ENCODE results near the gene ZBTB46. TPM values are rescaled to one million over a fixed set of nuclear protein-coding genes. Genes with fewer than 3 reads are reported as not detected.

ZBTB46 gene
- total RNA-seq, 1 experiment from 2014 or later: 18.9 TPM

DNA sequence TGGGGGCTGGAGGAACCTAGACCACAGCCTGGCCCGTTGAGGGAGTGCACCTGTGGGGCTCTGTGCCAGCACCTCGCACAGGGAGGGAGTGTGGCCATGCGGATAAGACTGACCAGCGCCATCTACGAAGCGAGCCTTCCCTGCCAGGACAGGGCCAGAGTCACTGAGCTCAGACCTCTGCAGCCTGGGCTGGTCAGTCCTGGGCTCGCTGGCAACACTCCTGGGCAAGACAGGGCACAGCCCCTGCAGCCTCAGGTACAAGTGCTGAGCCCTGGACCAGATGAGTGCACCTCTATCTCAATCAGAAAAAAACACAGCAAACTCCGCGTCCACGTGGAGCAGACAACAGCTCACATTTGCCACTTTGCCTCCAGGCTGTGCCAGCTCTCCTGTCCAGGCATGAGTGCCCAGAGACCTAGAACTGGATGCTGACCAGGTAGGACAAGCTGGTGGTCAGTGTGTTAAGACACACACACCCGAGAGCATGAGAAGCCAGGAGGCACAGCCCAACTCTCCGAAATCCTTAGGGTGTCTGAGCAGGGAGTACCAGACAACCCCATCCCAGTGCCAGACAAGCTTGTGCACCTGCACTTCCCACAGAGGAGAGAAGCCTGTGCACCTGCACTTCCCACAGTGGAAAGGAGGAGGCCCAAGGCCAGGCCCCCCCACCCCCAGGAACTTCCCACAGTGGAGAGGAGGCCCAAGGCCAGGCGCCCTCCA, 128.2 kb downstream of the ZBTB46 start:
- no peak for TF ChIP-seq ELF4 (CRISPR knock-in tag; IDR thresholded peaks at IDR 0.05; ENCODE audit: low read depth)
- TF ChIP-seq HMGXB4 (CRISPR knock-in tag; IDR thresholded peaks at IDR 0.05): no peak
- TF ChIP-seq ATF3 (CRISPR knock-in tag; conservative IDR thresholded peaks at IDR 0.05): no peak
- TF ChIP-seq, protein P1, sequence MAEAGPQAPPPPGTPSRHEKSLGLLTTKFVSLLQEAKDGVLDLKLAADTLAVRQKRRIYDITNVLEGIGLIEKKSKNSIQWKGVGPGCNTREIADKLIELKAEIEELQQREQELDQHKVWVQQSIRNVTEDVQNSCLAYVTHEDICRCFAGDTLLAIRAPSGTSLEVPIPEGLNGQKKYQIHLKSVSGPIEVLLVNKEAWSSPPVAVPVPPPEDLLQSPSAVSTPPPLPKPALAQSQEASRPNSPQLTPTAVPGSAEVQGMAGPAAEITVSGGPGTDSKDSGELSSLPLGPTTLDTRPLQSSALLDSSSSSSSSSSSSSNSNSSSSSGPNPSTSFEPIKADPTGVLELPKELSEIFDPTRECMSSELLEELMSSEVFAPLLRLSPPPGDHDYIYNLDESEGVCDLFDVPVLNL (CRISPR knock-in tag; IDR thresholded peaks at IDR 0.05; ENCODE audit: borderline replicate concordance, low read depth): no peak
- no peak for TF ChIP-seq ESRRA (CRISPR knock-in tag; IDR thresholded peaks at IDR 0.05; ENCODE audit: borderline replicate concordance)
- TF ChIP-seq, protein P2, sequence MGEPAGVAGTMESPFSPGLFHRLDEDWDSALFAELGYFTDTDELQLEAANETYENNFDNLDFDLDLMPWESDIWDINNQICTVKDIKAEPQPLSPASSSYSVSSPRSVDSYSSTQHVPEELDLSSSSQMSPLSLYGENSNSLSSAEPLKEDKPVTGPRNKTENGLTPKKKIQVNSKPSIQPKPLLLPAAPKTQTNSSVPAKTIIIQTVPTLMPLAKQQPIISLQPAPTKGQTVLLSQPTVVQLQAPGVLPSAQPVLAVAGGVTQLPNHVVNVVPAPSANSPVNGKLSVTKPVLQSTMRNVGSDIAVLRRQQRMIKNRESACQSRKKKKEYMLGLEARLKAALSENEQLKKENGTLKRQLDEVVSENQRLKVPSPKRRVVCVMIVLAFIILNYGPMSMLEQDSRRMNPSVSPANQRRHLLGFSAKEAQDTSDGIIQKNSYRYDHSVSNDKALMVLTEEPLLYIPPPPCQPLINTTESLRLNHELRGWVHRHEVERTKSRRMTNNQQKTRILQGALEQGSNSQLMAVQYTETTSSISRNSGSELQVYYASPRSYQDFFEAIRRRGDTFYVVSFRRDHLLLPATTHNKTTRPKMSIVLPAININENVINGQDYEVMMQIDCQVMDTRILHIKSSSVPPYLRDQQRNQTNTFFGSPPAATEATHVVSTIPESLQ (CRISPR knock-in tag; IDR thresholded peaks at IDR 0.05): no peak
- TF ChIP-seq NR2C2 (CRISPR knock-in tag; IDR thresholded peaks at IDR 0.05): no peak
- TF ChIP-seq TEAD4 (CRISPR knock-in tag; IDR thresholded peaks at IDR 0.05): no peak
- TF ChIP-seq EMX1 (CRISPR knock-in tag; IDR thresholded peaks at IDR 0.05): no peak
- TF ChIP-seq ZNF219 (CRISPR knock-in tag; IDR thresholded peaks at IDR 0.05; ENCODE audit: borderline replicate concordance): no peak
- no peak for TF ChIP-seq IRF2 (CRISPR knock-in tag; IDR thresholded peaks at IDR 0.05; ENCODE audit: borderline replicate concordance, low read depth)
- TF ChIP-seq CREM (CRISPR knock-in tag; IDR thresholded peaks at IDR 0.05): no peak
- TF ChIP-seq ZNF263 (CRISPR knock-in tag; IDR thresholded peaks at IDR 0.05; ENCODE audit: low read depth): no peak
- no peak for TF ChIP-seq ZBTB21 (CRISPR knock-in tag; IDR thresholded peaks at IDR 0.05; ENCODE audit: borderline replicate concordance)
- TF ChIP-seq SOX15 (CRISPR knock-in tag; IDR thresholded peaks at IDR 0.05): no peak
- H3K4me1 Mint-ChIP-seq: peaks cover 5% of the 10 kb centered on the region
- CTCF ChIA-PET: interaction anchor here (1.4 to 2.0 kb wide), 2 partner anchors 36 to 73 kb away, joined by 3 to 5 read pairs; no protein-coding TSS in a partner anchor

DNA sequence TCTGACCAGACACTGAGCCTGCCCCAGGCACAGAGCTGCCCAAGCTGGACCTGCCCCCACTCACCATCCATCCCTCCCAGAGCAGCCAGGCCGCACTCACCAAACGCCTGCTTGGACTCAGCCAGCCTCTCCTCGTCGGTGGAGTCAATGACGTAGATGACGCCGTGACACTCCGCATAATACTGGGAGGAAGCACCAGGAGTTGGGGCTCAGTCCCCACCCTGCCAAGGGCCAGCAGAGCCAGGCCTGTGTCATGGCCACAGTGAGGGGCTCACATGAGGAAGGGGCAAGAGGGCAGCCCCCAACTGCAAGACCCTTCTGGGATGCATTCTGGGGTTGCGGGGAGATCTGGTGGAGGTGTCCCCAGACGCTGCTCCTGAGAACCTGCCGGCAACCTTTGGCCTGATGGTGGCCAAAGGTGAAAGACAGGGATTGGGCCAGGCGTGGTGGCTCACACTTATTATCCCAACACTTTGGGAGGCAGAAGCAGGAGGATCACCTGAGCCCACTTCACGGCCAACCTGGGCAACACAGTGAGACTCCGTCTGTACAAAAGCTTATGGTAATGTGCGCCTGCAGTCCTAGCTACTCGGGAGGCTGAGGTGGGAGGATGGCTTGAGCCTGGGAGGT, 128.9 kb downstream of the ZBTB46 start:
- CTCF ChIA-PET: interaction anchor here (1.4 kb wide), 1 partner anchor 36 kb away, joined by 3 read pairs; no protein-coding TSS in a partner anchor
- Mint-ChIP-seq H3K9me3 (no peaks in the 10 kb centered on the region), H3K4me3 (no peak overlapping the region), H3K27ac (no peak overlapping the region), H3K36me3 (peaks cover 15% of the 10 kb centered on the region), H3K4me1 (peaks cover 9% of the 10 kb centered on the region), H3K27me3 (ENCODE audit: low read depth) (no peaks in the 10 kb centered on the region)
- no peak for DNase-seq (ENCODE audit: low spot score)
- POLR2A ChIA-PET: no interaction called here
- no peak for ATAC-seq
- TF ChIP-seq AFF4 (CRISPR knock-in tag; IDR thresholded peaks at IDR 0.05; ENCODE audit: borderline replicate concordance) (no peak), ZNF121 (CRISPR knock-in tag; IDR thresholded peaks at IDR 0.05) (peak; percentile 21; the same call in 1 of the 2 replicates)

More for the DNA sequence above, 128.2 kb downstream of the ZBTB46 start:
- no peak overlapping the region; the same call in 1 of the 2 replicates for H3K27ac Mint-ChIP-seq
- no peaks in the 10 kb centered on the region for H3K27me3 Mint-ChIP-seq (ENCODE audit: low read depth)
- H3K9me3 Mint-ChIP-seq: no peaks in the 10 kb centered on the region
- H3K4me3 Mint-ChIP-seq: no peak overlapping the region
- DNase-seq (ENCODE audit: low spot score) (no peak), ATAC-seq (no peak)
- POLR2A ChIA-PET: no interaction called here
- peaks cover 15% of the 10 kb centered on the region for H3K36me3 Mint-ChIP-seq
